Endothelial cell of umbilical vein (primary cell): Measurements from ENCODE around the gene DDB1. TPM values are rescaled to one million over a fixed set of nuclear protein-coding genes. Genes with fewer than 3 reads are reported as not detected.
A peak's percentile ranks its signal among the peaks of the same experiment; 100 is the strongest.

ENCODE experiments used
- BruUV-seq: library from RNA; stranded (reverse); fragments of 400-500 nt; replicated peaks from 2 replicates; lab custom pipeline; 2021; lab: Mats Ljungman, UMichigan
- CTCF ChIA-PET: fragments of 300-600, 350-600 bp; sonication (Branson Sonifier 250); formaldehyde crosslinking; loops from one replicate; lab custom pipeline; 2021; ENCODE audit warnings: antibody characterized with exemption, inconsistent platforms; lab: Charles Lee
- POLR2A ChIA-PET: fragments of 300-600, 350-600 bp; sonication (Branson Sonifier 250); formaldehyde crosslinking; loops from one replicate; lab custom pipeline; 2021; ENCODE audit warnings: antibody characterized with exemption, inconsistent platforms; lab: Charles Lee
- DNase-seq: peaks from one replicate; pipeline ENCODE4 v3.0.0-alpha.2; 2011; ENCODE audit warnings: low read depth, low spot score
- FAIRE-seq: peaks from 2 replicates; lab custom pipeline; 2011; peaks lifted over from hg19 to GRCh38; lab: Jason Lieb, UNC
- H2AFZ ChIP-seq: 2 replicates; pipeline ENCODE4 v1.6.0; 2012; ENCODE audit warnings: low read depth, low read length, control low read depth, inconsistent platforms
- H3K27ac ChIP-seq: 2 replicates; pipeline ENCODE4 v1.5.1; 2011; ENCODE audit warnings: low read depth, mild to moderate bottlenecking, control low read depth, low read length, moderate library complexity; ENCODE audit not compliant: insufficient read depth
- H3K27me3 ChIP-seq, 2 experiments: 2 replicates each; pipeline versions ENCODE4 v1.6.0 to v1.6.1; 2011; ENCODE audit warnings: low read length in 2 of 2, mixed read lengths in 1 of 2; ENCODE audit not compliant: control insufficient read depth in 2 of 2, insufficient read depth in 2 of 2
- H3K36me3 ChIP-seq, 2 experiments: 2 replicates in 1 of 2; 3 replicates in 1 of 2; pipeline ENCODE4 v1.5.1; 2011; ENCODE audit warnings: low read length in 2 of 2, mild to moderate bottlenecking in 1 of 2, moderate library complexity in 1 of 2; ENCODE audit not compliant: control insufficient read depth in 2 of 2, insufficient read depth in 2 of 2; ENCODE audit errors: extremely low read depth in 1 of 2
- H3K4me1 ChIP-seq: 3 replicates; pipeline ENCODE4 v1.5.1; 2011; ENCODE audit warnings: mild to moderate bottlenecking, low read length; ENCODE audit not compliant: control insufficient read depth, insufficient read depth; ENCODE audit errors: extremely low read depth
- H3K4me2 ChIP-seq: 2 replicates; pipeline ENCODE4 v1.6.1; 2011; ENCODE audit warnings: low read length, control low read depth, mixed read lengths; ENCODE audit not compliant: insufficient read depth
- H3K4me3 ChIP-seq, 3 experiments: fragments of 200-600 bp in 1 of 3; sonication (generic), shearing (Covaris generic) in 1 of 3; replicated peaks in 1 of 3; 2 replicates each; pipeline ENCODE4 v1.5.1; 2011 to 2016; ENCODE audit warnings: control low read depth in 3 of 3, low read length in 3 of 3, mild to moderate bottlenecking in 2 of 3, inconsistent platforms in 1 of 3, low read depth in 1 of 3, moderate library complexity in 1 of 3; ENCODE audit not compliant: insufficient read depth in 1 of 3
- H3K79me2 ChIP-seq: 2 replicates; pipeline ENCODE4 v1.6.0; 2012; ENCODE audit warnings: low read length, inconsistent platforms; ENCODE audit not compliant: control insufficient read depth, insufficient read depth
- H3K9ac ChIP-seq: replicated peaks from 2 replicates; pipeline ENCODE3; 2011; ENCODE audit warnings: low read length, control low read depth; ENCODE audit not compliant: insufficient read depth; ENCODE audit errors: extremely low read depth
- H3K9me1 ChIP-seq: replicated peaks from 3 replicates; pipeline ENCODE4 v1.6.0; 2011; ENCODE audit warnings: mild to moderate bottlenecking, low read length; ENCODE audit not compliant: control insufficient read depth, insufficient read depth; ENCODE audit errors: extremely low read depth
- H3K9me3 ChIP-seq: replicated peaks from 2 replicates; pipeline ENCODE4 v1.5.1; 2012; ENCODE audit warnings: low read length, inconsistent platforms; ENCODE audit not compliant: control insufficient read depth, insufficient read depth
- H4K20me1 ChIP-seq: replicated peaks from 2 replicates; pipeline ENCODE3; 2011; ENCODE audit warnings: mild to moderate bottlenecking, low read length; ENCODE audit not compliant: control insufficient read depth, insufficient read depth; ENCODE audit errors: extremely low read depth
- EZH2 ChIP-seq: IDR thresholded peaks from 2 replicates; pipeline ENCODE4 v1.6.1; 2012; ENCODE audit warnings: borderline replicate concordance, low read depth, mild to moderate bottlenecking, moderate library complexity, low read length, inconsistent platforms; ENCODE audit not compliant: severe bottlenecking
- FOS ChIP-seq: IDR thresholded peaks from 2 replicates; pipeline ENCODE4 v1.6.1; 2011; ENCODE audit warnings: mild to moderate bottlenecking, low read length, moderate library complexity, borderline replicate concordance; ENCODE audit not compliant: insufficient read depth
- GATA2 ChIP-seq: IDR thresholded peaks from 2 replicates; pipeline ENCODE4 v1.7.0; 2011; ENCODE audit warnings: low read depth, mild to moderate bottlenecking, moderate library complexity, mixed read lengths, low read length; ENCODE audit not compliant: insufficient read length, insufficient read depth
- JUN ChIP-seq: IDR thresholded peaks from 2 replicates; pipeline ENCODE4 v1.6.1; 2011; ENCODE audit warnings: borderline replicate concordance, low read depth; ENCODE audit not compliant: insufficient read length, insufficient read depth
- MYC ChIP-seq: IDR thresholded peaks from one replicate; pipeline ENCODE4 v1.6.1; 2011; ENCODE audit warnings: mild to moderate bottlenecking, low read depth, low read length
- POLR2A ChIP-seq: IDR thresholded peaks from 2 replicates; pipeline ENCODE4 v1.6.1; 2012; ENCODE audit warnings: low read depth, mild to moderate bottlenecking, control low read depth, low read length
- POLR2AphosphoS5 ChIP-seq: IDR thresholded peaks from 2 replicates; pipeline ENCODE4 v1.6.1; 2012; ENCODE audit warnings: low read depth, mild to moderate bottlenecking, control low read depth, low read length, moderate library complexity; ENCODE audit not compliant: insufficient read depth
- dilution Hi-C: fragments of 300-500 bp; cut with MboI; formaldehyde crosslinking; loops from one replicate; pipeline ENCODE4 v1.15.0; 2019; ENCODE audit warnings: low sequenced_read_pairs; ENCODE audit not compliant: extremely low pct_ligation_motif_present
- intact Hi-C: fragments of 100-400 bp; cut with micrococcal nuclease; formaldehyde crosslinking; loops from one replicate; pipeline ENCODE4 v1.10.0; 2022
- polyA plus RNA-seq, 4 experiments: library from polyadenylated mRNA; depleted of rRNA in 3 of 4; stranded (reverse) in 3 of 4; unstranded in 1 of 4; fragments of >200 nt; gene quantifications; 2 replicates each; pipeline versions ENCODE4 v1.2.1 to v1.2.3, GENCODE V29; 2011 to 2012; ENCODE audit warnings: missing spikeins in 1 of 4
- total RNA-seq: library from RNA; stranded (reverse); gene quantifications from 2 replicates; pipeline ENCODE4 v1.2.3, GENCODE V29; 2021
- TF ChIP-seq, protein P1 (sequence below), 2 donors: IDR thresholded peaks; 1 replicate in 1 of 2; 2 replicates in 1 of 2; pipeline ENCODE4 v1.5.1; 2011; ENCODE audit warnings: low read length in 2 of 2, mild to moderate bottlenecking in 2 of 2, moderate library complexity in 2 of 2, control low read depth in 1 of 2, inconsistent platforms in 1 of 2, low read depth in 1 of 2; ENCODE audit not compliant: insufficient read depth in 1 of 2; ENCODE audit errors: extremely low read depth in 1 of 2
- TF ChIP-seq, protein P2 (sequence below): IDR thresholded peaks from 2 replicates; pipeline ENCODE4 v1.6.1; 2011; ENCODE audit not compliant: insufficient read depth, insufficient read length

Gene DDB1
- total and polyA plus RNA-seq, 2 donors (not counting 3 experiments of a cell fraction or from before 2014, with no cell fraction given), result 229 to 230 TPM

DNA sequence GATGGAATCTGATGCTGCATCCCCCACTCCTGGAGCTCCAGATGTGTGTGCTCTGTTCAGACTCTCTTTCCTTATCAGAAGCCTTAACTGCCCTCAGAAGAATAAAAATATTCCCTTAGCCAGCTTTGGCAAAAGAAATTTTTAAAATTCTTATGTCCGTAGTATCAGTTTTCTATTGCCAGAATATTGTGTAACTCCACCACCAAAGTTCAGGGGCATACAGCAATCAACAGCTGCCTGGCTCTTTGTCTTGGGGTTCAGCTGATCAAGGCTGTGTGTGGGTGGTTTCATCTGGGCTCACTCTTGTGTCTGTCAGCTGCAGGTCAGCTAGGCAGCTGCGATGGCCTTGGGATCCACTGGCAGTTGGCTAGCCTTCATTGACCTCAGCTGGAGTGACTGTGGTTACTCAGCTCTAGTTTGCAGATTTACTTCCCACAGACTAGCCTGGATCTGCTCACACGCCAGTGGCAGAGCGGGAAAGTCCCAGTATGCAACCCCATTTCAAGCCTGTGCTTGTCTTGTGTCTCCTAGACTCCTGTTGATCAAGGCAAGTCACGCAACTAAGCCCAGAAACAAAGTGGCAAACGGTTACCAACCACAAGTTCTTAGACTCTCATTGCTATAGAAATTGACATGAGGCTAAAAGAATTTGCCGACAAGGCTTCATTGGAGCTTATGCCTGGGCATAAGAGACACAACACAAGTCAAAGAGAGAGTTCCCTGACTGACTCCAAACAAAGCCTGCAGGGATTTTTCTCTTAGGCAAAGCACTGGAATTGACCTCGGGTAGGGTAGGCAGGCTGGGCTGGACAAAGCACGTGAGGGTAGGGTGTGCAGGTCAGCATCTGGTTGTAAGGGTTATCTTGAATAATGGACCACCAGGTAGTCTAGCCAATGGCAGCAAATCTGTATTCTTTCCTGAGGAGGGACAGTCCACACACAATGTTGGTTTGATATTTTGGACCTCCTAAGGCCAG, 36.8 kb upstream of the DDB1 start:
- Histone ChIP-seq H3K9ac (no peak overlapping the region), H3K4me3 (no peak overlapping the region)
- dilution Hi-C loops, result no loop called here

DNA sequence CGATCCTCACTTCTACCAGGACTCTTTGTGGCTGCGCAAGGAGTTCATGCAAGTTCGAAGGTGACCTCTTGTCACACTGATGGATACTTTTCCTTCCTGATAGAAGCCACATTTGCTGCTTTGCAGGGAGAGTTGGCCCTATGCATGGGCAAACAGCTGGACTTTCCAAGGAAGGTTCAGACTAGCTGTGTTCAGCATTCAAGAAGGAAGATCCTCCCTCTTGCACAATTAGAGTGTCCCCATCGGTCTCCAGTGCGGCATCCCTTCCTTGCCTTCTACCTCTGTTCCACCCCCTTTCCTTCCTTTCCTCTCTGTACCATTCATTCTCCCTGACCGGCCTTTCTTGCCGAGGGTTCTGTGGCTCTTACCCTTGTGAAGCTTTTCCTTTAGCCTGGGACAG, 35.7 kb upstream of the DDB1 start:
- Histone ChIP-seq H2AFZ (no peak overlapping the region), H3K9me3 (no peaks in the 10 kb centered on the region), H3K4me3 (no peak overlapping the region), H3K79me2 (peaks cover 8% of the 10 kb centered on the region), H3K9ac (no peak overlapping the region), H3K4me1 (peaks cover 4% of the 10 kb centered on the region), H3K36me3 (peaks cover 20 to 30% of the 10 kb centered on the region in 2 experiments), H3K9me1 (no peaks in the 10 kb centered on the region), H3K4me2 (no peak overlapping the region), H3K27me3 (no peaks in the 10 kb centered on the region), H4K20me1 (no peaks in the 10 kb centered on the region), H3K27ac (no peak overlapping the region)
- ChIA-PET CTCF (interaction anchor here (10.8 kb wide), 1 partner anchor 16 kb away, joined by 89 read pairs; no protein-coding TSS in a partner anchor), POLR2A (no interaction called here)
- intact Hi-C loops, result no loop called here
- dilution Hi-C loops, result no loop called here
- no TSS peak for BruUV-seq
- no peak for TF ChIP-seq POLR2A
- no peak for TF ChIP-seq JUN
- TF ChIP-seq GATA2, result no peak
- no peak for TF ChIP-seq MYC
- no peak for TF ChIP-seq POLR2AphosphoS5
- TF ChIP-seq, protein P1, sequence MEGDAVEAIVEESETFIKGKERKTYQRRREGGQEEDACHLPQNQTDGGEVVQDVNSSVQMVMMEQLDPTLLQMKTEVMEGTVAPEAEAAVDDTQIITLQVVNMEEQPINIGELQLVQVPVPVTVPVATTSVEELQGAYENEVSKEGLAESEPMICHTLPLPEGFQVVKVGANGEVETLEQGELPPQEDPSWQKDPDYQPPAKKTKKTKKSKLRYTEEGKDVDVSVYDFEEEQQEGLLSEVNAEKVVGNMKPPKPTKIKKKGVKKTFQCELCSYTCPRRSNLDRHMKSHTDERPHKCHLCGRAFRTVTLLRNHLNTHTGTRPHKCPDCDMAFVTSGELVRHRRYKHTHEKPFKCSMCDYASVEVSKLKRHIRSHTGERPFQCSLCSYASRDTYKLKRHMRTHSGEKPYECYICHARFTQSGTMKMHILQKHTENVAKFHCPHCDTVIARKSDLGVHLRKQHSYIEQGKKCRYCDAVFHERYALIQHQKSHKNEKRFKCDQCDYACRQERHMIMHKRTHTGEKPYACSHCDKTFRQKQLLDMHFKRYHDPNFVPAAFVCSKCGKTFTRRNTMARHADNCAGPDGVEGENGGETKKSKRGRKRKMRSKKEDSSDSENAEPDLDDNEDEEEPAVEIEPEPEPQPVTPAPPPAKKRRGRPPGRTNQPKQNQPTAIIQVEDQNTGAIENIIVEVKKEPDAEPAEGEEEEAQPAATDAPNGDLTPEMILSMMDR (IDR thresholded peaks at IDR 0.05; ENCODE audit: extremely low read depth in 1 of 2, insufficient read depth in 1 of 2, low read depth in 1 of 2, low read length in 2 of 2), result no peak
- no peak for TF ChIP-seq FOS
- TF ChIP-seq EZH2, result no peak
- TF ChIP-seq, protein P2, sequence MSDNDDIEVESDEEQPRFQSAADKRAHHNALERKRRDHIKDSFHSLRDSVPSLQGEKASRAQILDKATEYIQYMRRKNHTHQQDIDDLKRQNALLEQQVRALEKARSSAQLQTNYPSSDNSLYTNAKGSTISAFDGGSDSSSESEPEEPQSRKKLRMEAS, result no peak
- no peak for DNase-seq
- no peak for FAIRE-seq

More for the DNA sequence above, 36.8 kb upstream of the DDB1 start:
- Histone ChIP-seq H4K20me1 (no peaks in the 10 kb centered on the region), H3K9me1 (no peaks in the 10 kb centered on the region), H3K27ac (no peak overlapping the region), H2AFZ (no peak overlapping the region), H3K36me3 (peaks cover 20 to 25% of the 10 kb centered on the region in 2 experiments), H3K27me3 (no peaks in the 10 kb centered on the region), H3K79me2 (no peaks in the 10 kb centered on the region), H3K9me3 (no peaks in the 10 kb centered on the region), H3K4me2 (no peak overlapping the region), H3K4me1 (peaks cover 4% of the 10 kb centered on the region)
- FAIRE-seq, result no peak
- TF ChIP-seq POLR2A (no peak), POLR2AphosphoS5 (peak; percentile 14)
- intact Hi-C loops, result no loop called here
- ChIA-PET CTCF (interaction anchor here (1.0 to 10.8 kb wide), 3 partner anchors 11 to 34 kb away, joined by 4 to 89 read pairs (median 12); no protein-coding TSS in a partner anchor), POLR2A (no interaction called here)
- no peak for DNase-seq
- BruUV-seq, result no TSS peak
